ENCODE data around the gene TOMM20.

The TOMM20 gene

GRCh38 chr1:235060607-235061470 lies 67.8 kb downstream of the TOMM20 start:
- peak in 3 of 4 experiments; percentile 41 to 56 (median 55) for DNase-seq
